Germinal center (tissue), 1 donor: ENCODE results near the gene SLC22A15.
"Not testable (repeated sequence)": the region's sequence is repeated elsewhere in the genome, so short reads cannot be mapped to it uniquely, and the experiment has no call there.

ENCODE experiments used
- DNase-seq: peaks from one replicate; pipeline ENCODE4 v3.0.0; 2012; ENCODE audit warnings: mixed read lengths, low spot score

Gene SLC22A15

DNA sequence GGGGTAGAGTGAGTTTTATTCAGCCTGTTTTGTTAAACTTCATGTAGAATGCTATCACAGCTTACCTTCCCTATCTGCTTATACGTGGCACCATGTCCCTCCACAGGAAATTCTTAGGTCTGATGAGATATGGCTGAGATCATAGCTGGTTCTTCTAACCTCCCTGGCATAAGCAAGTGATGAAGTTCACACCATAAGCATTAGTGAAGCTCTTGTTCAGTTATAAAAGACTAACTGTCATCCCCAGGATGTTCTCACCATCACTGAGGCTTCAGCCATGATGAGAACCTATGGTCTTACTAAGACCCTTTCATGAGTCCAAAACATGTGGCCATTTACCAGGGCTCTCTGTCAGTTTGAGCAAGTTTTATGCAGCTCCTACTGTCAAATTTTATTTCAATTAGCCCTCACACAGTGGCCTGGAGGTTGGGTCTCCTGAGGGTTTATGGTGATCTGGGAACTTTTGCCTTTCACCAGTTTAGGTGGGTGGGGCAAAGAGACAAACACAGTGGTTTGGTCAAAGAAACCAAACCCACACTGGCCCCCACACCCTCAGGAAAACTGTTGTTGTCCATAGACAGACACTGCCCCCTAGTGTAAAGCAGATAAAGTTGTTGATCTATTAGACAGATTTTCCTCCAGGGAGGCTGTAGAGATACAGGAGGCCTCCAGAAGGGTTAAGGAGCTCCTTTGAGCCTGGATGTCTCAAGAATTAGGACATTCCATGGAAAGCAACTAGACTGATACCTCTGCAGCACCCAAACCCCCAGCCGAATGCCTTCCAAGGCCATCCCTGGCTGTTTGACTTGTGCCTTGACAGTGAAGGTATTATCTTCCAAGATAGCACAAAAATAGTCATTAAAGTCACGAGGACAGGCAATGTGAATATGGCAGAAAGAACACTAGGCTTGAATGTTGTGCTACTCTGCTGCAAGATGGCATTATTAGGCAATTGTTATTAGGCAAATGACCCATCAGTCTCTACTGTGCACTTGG, 5.0 kb downstream of the SLC22A15 start:
- DNase-seq, result peak; percentile 40

DNA sequence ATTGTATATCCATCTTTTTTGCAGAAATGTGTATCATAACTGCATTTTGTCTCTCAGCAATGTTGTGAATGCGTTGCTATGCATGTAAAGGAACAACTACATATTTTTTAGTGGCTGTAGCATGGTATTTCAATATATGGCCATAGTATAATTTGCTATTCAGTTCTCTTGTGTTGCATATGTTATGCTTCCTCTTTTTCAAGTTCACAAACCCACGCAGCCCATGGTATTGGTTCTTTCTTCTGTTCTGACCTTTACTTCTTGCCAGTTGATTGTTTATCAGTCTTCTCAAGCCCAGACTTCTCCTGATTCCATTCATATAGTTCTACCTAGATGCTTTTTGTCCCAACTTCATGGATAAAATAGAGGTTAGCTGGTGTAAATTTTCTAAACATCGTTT, 6.1 kb downstream of the SLC22A15 start:
- DNase-seq, result no peak

DNA sequence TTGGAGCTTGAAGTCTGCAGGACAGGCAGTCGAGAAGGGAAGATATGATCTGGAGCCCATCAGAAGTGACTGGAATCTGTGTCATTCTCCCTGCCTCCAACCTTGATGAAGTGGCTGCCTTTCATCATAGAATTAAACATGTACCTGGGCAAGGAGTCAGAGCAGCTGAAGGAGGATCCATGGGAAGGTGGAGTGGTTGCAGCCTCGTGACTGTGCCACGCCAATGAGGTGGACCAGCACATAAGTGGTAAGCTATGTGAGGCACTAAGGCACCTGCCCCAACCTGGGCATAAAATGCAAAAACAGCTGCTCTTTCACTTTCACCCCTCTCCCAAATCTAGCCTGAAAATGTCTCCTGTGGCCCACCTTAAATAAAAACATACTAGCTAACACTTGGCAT, 7.3 kb downstream of the SLC22A15 start:
- DNase-seq, result no peak

DNA sequence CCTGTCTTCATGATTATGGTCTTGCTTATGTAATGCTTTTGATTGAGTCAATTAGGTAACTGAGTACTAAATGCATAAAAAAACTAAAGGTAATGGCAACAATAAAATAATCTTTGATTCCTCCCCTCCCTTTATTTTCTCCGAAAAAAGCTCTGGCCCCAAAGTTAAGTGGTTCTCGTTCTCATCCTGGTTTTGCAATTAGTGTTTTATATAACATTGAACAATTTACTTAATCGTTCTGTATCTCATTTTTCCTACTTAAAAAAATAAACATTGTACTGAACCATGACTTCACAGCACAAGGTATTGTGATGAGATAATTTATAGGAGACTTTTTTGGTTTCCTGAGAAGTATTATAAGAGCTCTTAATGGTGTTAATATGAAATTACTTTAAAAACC, 11.3 kb downstream of the SLC22A15 start:
- no peak for DNase-seq

DNA sequence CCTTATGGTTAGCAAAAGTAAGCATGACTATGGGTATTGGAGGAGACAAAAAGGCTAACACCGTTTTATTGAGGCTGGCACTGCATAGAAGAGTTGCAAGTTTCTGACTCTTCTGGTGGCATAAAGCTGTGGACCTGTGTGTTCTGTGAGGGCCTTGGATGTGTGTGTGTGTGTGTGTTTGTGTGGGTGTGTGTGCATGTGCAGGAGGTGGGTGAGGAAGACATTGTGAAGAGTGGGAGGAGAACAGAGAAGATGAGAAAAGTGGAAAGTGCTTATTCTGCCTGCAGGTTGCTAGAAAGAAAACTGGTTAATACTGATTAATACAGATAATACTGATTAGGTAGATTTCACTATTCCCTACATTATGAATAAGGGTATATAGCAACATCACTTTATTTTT, 12.6 kb downstream of the SLC22A15 start:
- DNase-seq, result no peak

DNA sequence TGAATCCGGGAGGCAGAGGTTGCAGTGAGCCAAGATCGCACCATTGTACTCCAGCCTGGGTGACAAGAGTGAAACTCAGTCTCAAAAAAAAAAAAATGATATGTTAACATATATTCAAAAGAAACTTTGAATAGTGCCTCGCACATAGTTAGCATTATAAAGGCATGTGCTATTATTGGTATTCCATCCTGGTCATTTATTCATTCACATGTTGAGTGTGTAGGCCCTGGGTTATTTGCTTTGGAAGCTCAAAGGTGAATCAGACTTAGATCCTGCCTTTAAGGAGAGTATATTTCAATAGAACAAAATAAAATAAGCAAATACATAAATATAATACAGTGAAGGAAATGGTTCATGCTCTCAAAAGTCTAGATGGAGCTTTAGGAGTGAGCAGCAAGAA, 13.4 kb downstream of the SLC22A15 start:
- DNase-seq, result no peak

DNA sequence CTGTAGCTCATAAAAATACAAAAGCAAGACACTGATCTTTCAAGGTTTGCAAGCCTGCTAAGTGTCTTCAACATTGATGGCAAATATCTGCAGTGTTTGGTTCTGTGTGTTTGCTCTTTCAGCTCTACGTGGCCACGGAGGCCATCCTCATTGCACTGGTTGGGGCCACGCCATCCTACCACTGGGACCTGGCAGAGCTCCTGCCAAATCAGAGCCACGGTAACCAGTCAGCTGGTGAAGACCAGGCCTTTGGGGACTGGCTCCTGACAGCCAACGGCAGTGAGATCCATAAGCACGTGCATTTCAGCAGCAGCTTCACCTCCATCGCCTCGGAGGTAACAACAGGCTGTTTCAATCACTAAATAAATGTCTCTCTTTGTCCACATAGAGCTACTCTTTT, 15.6 kb downstream of the SLC22A15 start:
- no peak for DNase-seq

DNA sequence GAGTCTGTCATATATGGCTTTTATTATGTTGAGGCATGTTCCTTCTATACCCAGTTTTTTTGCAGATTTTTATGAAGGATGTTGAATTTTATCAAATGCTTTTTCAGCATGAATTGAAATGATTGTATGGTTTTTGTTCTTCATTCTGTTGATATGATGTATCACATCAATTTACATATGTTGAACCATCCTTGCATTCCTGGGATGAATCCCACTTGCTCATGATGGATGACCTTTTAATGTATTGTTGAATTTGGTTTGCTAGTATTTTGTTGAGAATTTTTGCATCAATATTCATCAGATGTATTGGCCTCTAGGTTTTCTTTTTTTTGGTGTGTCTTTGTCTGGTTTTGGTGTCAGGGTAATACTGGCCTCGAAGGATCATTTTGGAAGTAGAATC, 21.6 kb downstream of the SLC22A15 start:
- DNase-seq, result not testable (repeated sequence)

DNA sequence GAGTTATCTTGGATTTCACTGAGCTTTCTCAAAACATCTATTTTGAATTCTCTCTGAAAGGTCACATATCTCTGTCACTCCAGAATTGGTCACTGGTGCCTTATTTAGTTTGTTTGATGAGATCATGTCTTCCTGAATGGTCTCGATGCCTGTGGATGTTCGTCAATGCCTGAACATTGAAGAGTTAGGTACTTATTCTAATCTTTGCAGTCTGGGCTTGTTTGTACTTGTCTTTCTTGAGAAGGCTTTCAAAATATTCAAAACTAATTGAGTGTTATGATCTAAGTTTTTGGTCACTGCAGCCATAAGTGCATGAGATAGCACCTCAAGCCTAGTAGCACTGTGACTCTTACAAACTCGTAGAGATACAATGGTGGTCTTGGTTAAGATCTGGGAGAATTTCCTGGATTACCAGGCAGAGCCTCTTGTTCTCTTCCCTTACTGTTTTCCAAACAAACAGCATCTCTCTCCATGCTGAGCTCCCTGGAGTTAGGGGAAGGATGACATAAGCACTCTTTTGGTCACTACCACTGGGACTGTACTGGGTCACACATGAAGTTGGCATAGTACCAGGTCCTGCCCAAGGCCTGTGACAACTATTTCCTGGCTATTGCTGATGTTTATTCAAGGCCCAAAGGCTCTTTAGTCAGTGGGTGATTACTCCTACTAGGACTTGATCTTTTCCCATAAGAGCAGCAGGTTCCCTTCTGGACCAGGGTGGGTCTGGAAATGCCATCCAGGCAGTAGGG, 25.6 kb downstream of the SLC22A15 start:
- DNase-seq, result no peak

DNA sequence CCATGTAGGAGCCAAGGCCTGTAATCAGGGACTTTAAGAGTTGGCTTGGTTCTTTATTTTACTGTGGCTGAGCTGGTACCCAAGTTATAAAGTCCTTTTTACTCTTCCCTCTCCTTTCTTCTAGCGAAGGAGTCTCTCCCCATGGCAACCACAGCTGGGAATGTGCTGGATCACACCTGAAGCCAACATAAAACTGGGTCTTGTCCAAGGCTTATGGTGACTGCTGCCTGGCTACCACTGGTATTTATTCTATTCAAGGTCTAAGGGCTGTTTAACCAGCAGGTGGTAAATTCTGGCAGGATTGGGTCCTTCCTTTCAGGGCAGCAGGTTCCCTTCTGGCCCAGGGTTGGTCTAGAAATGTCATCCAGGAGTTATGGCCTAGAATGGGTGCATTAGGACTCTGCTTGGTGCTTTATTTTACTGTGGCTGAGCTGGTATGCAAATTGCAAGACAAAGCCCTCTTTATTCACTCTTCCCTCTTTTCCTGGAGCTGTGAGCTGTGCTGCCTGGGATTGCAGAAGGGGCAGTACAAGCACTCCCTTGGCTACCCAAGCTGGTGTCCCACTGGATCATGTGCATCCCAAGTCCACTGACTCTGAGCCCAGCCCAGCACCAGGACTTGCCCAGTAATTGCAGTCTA, 26.6 kb downstream of the SLC22A15 start:
- DNase-seq, result no peak

DNA sequence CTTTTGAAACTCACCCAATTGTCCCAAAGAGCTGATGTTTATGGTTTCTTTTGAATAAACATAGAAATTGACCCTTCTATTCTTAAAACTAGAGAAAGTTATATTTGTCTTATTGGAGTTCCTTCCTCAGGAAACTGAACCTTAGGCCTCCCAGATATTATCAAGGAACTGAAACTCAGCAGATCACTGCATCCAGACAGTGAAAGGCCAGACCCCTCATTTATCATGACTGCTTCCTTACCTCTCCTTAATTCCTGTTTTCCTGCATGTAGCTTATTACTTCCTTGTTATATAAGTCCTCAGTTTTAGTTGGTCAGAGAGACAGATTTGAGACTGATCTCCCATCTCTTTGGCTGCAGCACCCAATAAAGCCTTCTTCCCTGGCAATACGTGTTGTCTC, 27.5 kb downstream of the SLC22A15 start:
- DNase-seq, result no peak

DNA sequence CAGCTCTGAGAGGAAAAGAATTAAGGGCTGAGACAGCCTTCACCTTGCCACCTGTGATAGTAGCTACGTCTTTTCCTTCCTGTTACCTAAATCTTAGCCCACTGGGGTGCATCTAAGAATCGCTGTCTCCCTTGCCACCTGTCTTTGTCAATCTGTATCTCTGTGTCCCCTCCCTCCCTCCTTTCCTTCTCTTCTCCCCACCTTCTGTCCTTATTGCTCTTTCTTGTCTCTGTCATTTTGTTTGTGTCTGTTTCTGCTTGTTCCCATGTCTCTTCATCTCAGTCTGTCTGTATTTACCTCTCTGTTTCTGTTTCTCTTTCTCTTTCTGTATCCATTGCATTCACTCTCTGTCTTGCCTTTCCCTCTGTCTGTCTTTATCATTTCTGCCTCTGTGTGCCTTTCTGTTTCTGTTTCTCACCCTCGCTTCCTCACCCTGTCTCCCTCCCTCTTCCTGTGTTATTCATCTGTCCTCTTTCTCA, 30.2 kb downstream of the SLC22A15 start:
- DNase-seq, result no peak

DNA sequence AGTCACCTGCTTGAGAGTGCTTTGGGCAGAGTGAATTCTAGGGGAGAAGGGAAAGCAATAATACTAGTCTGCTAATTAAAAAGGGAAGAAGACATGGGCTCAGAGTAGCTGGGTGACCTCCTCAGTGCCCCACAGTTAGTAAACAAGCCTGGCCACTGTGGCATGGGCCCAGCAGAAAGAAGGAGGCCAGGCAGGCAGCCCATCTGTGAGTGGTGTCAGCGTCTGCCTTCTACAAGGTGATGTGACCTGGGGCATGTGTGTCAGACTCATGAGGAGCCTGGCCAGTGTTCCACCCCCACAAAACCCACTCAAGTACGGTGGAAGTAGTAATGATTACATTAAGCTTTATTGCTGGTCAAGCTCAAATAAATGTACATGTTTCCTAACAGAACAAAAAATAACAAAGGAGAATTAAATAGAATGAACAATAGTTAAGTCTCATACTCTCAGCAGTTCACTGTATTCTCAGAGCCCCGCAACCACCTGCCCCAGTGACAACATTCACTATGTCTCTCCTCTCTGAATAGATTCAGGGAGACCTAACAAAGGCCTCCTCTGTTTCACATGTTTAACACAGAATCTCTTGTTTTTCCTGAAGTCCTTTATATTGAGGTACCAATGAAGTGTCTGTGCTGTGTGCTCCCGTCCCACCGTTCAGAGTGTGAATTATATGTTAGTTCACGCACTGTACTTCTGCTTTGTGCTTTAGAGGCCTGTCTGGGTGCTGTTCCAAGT, 32.5 kb downstream of the SLC22A15 start:
- no peak for DNase-seq

DNA sequence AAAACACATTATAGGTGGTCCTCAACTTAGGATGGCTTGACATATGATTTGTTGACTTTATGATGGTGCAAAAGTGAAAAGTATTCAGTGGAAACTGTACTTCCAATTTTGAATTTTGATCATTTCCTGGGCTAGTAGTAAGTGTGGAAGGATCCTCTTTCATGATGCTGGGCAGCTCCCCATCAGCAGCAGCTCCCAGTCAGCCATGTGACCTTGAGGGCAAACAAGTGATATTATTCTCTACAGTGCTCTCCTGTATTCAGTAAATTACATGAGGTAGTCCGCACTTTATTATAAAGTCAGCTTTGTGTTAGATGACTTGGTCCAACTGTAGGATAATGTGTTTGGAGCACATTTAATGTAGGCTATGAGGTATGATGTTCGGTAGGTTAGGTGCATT, 36.4 kb downstream of the SLC22A15 start:
- no peak for DNase-seq

DNA sequence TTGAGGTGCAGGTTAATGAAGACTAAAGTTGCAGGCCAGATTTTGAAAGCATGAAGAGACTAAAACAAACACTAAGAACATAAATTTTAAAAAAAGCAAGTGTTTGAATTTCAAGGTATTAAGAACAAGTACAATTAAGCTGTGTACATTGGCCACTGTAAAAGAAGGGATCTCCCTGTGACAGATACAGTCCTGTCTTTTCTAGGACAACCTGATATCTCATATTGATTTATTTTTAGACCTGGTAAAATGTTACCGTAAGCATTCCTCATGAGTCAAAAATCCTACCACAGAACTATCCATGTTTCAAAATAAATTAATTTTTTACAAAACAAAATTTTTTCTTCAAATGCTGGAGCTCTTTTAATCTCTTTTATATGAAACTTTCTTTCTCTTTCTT, 39.4 kb downstream of the SLC22A15 start:
- DNase-seq, result no peak

DNA sequence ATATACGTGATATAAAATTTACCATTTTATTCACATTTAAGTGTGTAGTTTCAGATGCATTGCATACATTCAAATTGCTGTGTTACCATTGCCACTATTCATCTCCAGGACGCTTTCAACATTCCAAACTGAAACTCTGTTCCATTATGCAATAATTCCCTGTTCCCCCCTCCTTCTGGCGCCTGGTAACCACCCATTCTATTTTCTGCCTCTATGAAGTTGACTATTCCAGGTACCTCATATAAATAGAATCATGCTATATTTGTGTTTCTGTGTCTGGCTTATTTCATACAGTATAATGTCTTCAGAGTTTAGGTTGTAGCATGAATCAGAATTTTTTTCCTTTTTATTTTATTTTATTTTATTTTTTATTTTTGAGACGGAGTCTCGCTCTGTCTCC, 41.7 kb downstream of the SLC22A15 start:
- no peak for DNase-seq

DNA sequence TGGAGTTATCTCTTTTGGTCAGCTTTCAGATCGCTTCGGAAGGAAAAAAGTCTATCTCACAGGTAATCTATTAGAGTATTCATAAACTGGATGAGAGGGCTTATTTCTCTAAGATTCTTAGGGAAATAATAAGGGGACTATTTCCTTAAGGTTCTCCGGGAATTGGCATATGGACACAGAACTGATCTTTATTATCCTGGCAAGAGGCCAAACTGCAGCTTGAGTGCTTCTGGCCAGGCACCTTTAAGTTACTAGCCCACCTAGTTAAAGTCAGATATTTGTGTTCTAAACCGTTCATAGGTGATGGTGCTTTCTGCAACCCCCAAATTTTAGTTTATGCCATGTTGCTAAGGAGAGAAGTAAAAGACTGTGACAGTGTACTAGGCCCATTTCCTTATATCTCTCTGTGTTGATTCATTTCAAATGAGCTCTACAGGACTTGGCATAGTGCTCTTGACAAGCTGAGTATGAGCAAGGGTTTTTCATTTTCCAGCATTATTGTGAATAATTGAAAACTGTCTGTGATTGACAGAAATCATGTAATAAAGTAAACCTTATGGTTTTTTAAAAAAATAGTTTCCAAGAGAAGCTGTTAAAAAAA, 43.4 kb downstream of the SLC22A15 start:
- no peak for DNase-seq

DNA sequence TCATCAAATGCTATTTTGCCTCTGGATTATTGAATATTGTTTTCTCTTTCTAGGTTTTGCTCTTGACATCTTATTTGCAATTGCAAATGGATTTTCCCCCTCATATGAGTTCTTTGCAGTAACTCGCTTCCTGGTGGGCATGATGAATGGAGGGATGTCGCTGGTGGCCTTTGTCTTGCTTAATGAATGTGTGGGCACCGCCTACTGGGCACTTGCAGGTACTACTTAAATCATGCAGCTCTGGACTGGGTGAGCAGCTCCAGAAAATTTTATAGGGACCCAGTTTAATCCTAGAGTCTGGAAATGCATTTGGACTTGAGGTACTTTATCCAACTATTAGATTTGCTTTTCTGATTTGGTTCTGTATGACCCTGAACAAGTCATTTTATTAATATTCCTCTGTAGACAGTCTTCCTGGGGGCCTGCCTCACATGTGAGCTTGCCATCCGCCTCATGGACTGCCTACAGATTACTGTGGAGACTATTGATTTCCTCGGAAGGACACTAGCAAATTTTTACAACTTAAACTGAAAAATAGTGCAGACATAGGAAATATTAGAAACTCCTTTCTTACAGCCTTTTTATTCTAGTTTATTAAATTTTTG, 44.5 kb downstream of the SLC22A15 start:
- DNase-seq, result peak; percentile 47

DNA sequence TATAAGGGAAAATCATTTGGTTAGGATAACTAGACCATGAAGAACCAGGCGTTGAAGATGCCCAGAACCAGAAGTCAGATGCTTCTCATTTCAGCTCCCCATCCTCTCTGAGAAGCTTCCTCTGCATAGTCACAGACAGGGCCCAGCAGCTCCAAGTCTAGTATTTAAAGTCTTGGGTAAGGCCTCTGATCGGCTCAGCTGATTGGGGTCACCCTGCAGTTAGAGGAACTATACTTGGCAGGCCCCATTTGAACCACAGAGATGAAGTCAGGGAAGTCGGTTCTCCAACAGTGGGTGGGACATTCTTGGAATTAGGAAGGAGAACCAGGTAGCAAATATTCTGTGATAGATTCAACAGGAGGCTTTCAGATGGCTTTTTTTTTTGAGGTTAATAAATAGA, 48.3 kb downstream of the SLC22A15 start:
- DNase-seq, result no peak

DNA sequence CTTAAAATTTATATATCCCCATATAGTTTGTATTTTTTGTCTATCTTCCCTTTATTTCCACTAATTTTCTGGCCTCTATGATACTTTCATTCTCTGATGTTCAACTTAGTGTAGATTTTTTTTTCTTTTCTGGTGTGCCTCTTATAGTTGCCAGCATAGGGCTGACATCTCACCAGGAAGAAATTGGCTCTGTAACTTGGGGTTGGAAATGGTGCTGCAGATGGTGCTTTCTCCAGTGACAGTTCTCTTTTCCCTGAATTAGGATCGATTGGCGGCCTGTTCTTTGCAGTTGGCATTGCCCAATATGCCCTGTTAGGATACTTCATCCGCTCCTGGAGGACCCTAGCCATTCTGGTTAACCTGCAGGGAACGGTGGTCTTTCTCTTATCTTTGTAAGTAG, 50.3 kb downstream of the SLC22A15 start:
- no peak for DNase-seq

DNA sequence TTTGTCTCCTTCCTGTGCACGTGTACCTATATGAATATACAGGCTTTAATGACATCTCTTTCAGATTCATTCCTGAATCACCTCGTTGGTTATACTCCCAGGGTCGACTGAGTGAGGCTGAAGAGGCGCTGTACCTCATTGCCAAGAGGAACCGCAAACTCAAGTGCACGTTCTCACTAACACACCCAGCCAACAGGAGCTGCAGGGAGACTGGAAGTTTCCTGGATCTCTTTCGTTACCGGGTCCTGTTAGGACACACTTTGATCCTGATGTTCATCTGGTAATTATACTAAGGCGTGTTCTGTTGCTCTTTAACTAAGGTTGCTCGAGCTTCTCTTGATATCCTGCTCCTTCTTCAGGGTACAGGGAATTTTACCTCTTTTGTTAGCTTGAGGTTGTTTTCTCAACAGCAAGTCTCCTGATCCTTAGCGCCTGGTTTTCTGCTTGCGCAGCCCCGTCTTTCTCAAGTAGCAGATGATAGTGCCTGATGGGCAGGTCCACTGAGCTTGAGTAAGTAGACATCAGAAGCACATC, 55.1 kb downstream of the SLC22A15 start:
- no peak for DNase-seq
